Keratinocyte (primary cell): Measurements from ENCODE around the gene UNC119B.

ENCODE experiments used
- CTCF ChIP-seq, 3 experiments: IDR thresholded peaks in 1 of 3; conservative IDR thresholded peaks in 1 of 3; optimal IDR thresholded peaks in 1 of 3; 2 replicates in 2 of 3; 3 replicates in 1 of 3; pipeline versions ENCODE3 to v1.5.1; 2011; ENCODE audit warnings: low read length in 3 of 3, mild to moderate bottlenecking in 3 of 3, moderate library complexity in 2 of 3, control low read depth in 1 of 3, inconsistent platforms in 1 of 3; ENCODE audit not compliant: insufficient read depth in 2 of 3; ENCODE audit errors: extremely low read depth in 1 of 3
- EZH2 ChIP-seq: IDR thresholded peaks from one replicate; pipeline ENCODE4 v1.6.1; 2012; ENCODE audit warnings: inconsistent platforms, mild to moderate bottlenecking, low read length, moderate library complexity

- TF ChIP-seq EZH2 (no peak), CTCF (optimal IDR thresholded peaks at IDR 0.05 in 1 of 3, IDR thresholded peaks at IDR 0.05 in 1 of 3, conservative IDR thresholded peaks at IDR 0.05 in 1 of 3; ENCODE audit: extremely low read depth in 1 of 3, insufficient read depth in 2 of 3, low read length in 3 of 3) (no peak)
These were observed 29.8 kb downstream of the UNC119B start for GRCh38 chr12:120739821-120740613.
